HL-60 (cell line): Measurements from ENCODE around the gene TTLL7.

Experiments used
- DNase-seq, 2 experiments: peaks; one replicate each; pipeline ENCODE4 v3.0.0-alpha.2; 2010 to 2020; ENCODE audit warnings: low read depth in 1 of 2, low spot score in 1 of 2
- H3K27ac ChIP-seq: fragments of 250-450 bp; sonication (Bioruptor Pico); replicated peaks from 2 replicates; pipeline ENCODE4 v1.5.1; 2020; ENCODE audit warnings: mild to moderate bottlenecking, moderate library complexity
- H3K27me3 ChIP-seq: fragments of 250-450 bp; sonication (Bioruptor Pico); 2 replicates; pipeline ENCODE4 v1.5.1; 2021; ENCODE audit warnings: mild to moderate bottlenecking, moderate library complexity; ENCODE audit not compliant: insufficient read depth, poor library complexity, severe bottlenecking
- H3K4me3 ChIP-seq: replicated peaks from 2 replicates; pipeline ENCODE4 v1.5.1; 2011; ENCODE audit warnings: mild to moderate bottlenecking, control low read depth, low read length; ENCODE audit not compliant: insufficient read depth
- GABPA ChIP-seq: IDR thresholded peaks from 2 replicates; pipeline ENCODE4 v1.6.1; 2012; ENCODE audit warnings: low read depth
- POLR2AphosphoS5 ChIP-seq: IDR thresholded peaks from 2 replicates; pipeline ENCODE4 v1.6.1; 2012; ENCODE audit warnings: low read depth
- SPI1 ChIP-seq: IDR thresholded peaks from 2 replicates; pipeline ENCODE4 v1.6.1; 2012; ENCODE audit warnings: low read depth, mild to moderate bottlenecking, borderline replicate concordance
- TF ChIP-seq, protein P1 (sequence below): IDR thresholded peaks from 2 replicates; pipeline ENCODE4 v1.6.1; 2012; ENCODE audit warnings: low read depth; ENCODE audit not compliant: insufficient replicate concordance
- TF ChIP-seq, protein P2 (sequence below): IDR thresholded peaks from one replicate; pipeline ENCODE4 v1.5.1; 2011; ENCODE audit warnings: low read length, control low read depth, inconsistent platforms; ENCODE audit not compliant: insufficient read depth

Gene TTLL7

DNA sequence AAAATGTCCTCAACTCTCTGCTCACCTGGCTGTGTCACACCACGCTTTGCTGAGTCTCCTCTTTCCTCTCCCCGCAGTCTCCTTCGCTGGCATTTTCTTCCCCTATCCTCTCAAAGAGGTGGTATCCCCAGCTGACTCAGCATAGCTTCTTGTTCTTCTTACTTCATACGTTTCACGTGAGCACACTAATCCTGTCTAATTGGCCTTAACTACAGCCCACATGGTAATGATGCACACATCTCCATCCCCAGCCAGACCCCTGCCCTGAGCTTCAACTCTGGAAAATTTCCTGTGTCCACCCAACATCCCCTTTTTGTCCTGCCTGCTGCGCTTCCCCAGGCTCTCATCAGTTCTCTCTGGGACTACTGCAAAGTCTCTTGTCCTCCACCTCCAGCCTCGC lies 169.8 kb downstream of the TTLL7 start:
- TF ChIP-seq POLR2AphosphoS5 (no peak), GABPA (no peak)
- TF ChIP-seq, protein P1, sequence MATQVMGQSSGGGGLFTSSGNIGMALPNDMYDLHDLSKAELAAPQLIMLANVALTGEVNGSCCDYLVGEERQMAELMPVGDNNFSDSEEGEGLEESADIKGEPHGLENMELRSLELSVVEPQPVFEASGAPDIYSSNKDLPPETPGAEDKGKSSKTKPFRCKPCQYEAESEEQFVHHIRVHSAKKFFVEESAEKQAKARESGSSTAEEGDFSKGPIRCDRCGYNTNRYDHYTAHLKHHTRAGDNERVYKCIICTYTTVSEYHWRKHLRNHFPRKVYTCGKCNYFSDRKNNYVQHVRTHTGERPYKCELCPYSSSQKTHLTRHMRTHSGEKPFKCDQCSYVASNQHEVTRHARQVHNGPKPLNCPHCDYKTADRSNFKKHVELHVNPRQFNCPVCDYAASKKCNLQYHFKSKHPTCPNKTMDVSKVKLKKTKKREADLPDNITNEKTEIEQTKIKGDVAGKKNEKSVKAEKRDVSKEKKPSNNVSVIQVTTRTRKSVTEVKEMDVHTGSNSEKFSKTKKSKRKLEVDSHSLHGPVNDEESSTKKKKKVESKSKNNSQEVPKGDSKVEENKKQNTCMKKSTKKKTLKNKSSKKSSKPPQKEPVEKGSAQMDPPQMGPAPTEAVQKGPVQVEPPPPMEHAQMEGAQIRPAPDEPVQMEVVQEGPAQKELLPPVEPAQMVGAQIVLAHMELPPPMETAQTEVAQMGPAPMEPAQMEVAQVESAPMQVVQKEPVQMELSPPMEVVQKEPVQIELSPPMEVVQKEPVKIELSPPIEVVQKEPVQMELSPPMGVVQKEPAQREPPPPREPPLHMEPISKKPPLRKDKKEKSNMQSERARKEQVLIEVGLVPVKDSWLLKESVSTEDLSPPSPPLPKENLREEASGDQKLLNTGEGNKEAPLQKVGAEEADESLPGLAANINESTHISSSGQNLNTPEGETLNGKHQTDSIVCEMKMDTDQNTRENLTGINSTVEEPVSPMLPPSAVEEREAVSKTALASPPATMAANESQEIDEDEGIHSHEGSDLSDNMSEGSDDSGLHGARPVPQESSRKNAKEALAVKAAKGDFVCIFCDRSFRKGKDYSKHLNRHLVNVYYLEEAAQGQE: no peak
- H3K27me3 ChIP-seq: no peaks in the 10 kb centered on the region
- no peak overlapping the region for H3K27ac ChIP-seq
- no peak overlapping the region for H3K4me3 ChIP-seq
- no peak for DNase-seq

DNA sequence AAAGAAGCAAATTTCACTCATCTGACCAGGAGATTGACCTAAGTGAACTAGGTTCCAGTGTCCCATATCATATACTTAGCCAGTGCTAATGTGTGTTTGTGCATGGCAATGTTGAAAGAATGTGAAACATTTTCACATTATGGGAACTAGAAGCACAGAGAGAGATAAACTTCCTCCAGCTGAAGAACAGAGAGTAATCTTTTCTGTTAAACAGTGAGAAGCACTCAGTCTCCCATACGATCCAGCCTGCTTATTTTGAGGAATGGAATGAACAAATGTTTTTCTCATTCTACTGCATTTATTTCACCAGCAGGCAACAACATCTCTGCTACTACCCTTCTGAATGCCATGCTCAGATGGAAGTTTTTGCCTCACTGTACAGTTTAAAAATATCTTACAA lies 170.5 kb downstream of the TTLL7 start:
- no peak overlapping the region for H3K27ac ChIP-seq
- TF ChIP-seq, protein P2, sequence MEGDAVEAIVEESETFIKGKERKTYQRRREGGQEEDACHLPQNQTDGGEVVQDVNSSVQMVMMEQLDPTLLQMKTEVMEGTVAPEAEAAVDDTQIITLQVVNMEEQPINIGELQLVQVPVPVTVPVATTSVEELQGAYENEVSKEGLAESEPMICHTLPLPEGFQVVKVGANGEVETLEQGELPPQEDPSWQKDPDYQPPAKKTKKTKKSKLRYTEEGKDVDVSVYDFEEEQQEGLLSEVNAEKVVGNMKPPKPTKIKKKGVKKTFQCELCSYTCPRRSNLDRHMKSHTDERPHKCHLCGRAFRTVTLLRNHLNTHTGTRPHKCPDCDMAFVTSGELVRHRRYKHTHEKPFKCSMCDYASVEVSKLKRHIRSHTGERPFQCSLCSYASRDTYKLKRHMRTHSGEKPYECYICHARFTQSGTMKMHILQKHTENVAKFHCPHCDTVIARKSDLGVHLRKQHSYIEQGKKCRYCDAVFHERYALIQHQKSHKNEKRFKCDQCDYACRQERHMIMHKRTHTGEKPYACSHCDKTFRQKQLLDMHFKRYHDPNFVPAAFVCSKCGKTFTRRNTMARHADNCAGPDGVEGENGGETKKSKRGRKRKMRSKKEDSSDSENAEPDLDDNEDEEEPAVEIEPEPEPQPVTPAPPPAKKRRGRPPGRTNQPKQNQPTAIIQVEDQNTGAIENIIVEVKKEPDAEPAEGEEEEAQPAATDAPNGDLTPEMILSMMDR: no peak
- no peaks in the 10 kb centered on the region for H3K27me3 ChIP-seq
- DNase-seq: no peak
- no peak overlapping the region for H3K4me3 ChIP-seq

DNA sequence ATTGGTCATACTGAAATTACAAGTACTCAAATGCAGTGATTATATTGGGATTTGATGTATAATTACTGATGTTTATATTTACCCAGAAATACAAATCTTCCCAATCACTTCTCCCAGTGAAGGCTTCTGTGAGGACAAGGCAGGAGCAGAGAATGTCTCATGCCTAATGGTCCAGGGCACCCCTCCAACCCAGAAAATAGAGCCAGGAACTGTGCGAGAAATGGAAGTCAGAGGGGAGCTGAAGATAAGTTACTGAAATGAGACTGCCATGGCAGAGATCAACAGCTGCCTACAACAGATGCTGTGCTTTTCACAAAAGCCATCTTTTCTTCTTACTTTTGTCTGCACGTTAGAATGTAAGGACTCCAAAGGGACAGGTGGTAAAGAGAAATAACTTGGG lies 171.2 kb downstream of the TTLL7 start:
- DNase-seq: no peak
- no peak for TF ChIP-seq SPI1
- TF ChIP-seq, protein P2: no peak
- no peak for TF ChIP-seq POLR2AphosphoS5
- TF ChIP-seq GABPA: no peak
- TF ChIP-seq, protein P1: no peak
- Histone ChIP-seq H3K27me3 (no peaks in the 10 kb centered on the region), H3K4me3 (no peak overlapping the region), H3K27ac (no peak overlapping the region)

DNA sequence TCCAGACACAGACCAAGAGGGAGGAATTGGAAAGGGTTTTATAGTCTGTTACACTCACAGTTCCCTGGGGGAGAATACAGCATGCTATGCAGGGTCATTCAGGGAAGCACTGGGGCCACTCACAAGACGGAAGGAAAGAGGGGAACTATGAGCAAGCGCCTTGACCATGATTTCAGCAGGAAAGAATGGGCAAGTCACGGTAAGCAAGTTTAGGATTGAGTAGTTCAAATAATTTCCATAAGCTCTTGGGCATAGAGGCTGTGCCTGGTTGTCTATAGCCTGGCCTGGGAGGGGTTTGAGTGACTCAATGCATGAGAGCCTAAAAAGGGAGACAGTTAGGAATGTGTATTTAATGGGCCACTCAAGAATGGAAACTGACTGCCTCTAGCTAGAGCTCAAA lies 176.7 kb downstream of the TTLL7 start:
- Histone ChIP-seq H3K4me3 (no peak overlapping the region), H3K27ac (no peak overlapping the region), H3K27me3 (no peaks in the 10 kb centered on the region)
- no peak for TF ChIP-seq POLR2AphosphoS5
- no peak for DNase-seq

DNA sequence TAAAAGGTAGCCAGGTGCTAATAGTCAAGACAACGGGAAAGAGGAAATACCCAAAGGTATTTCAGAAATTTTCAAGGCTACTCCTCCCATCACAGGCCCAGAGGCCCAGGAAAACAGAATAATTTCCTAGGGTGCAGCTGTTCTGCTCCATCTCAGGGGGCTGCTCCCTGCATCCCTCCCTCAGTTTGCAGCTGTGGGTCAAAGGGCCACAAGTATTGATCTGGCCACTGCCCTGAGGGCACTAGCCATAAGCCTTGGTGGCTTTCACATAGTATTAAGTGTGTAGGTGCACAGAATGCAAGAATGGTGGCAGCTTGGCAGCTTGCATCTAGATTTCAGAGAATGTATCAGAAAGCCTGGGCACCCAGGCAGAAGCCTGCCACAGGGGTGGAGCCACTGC lies 179.5 kb downstream of the TTLL7 start:
- Histone ChIP-seq H3K27ac (peak overlapping the region; percentile 43; the same call in 1 of the 2 replicates), H3K27me3 (no peaks in the 10 kb centered on the region)
- TF ChIP-seq, protein P1: no peak
- TF ChIP-seq SPI1 (no peak), POLR2AphosphoS5 (no peak)
- TF ChIP-seq, protein P2: no peak

More for the DNA sequence above, 179.5 kb downstream of the TTLL7 start:
- no peak for DNase-seq
- H3K4me3 ChIP-seq: no peak overlapping the region
